Retina (tissue), 1 donor: ENCODE measurements around the gene UNC45A.
"Not testable (repeated sequence)": the region's sequence is repeated elsewhere in the genome, so short reads cannot be mapped to it uniquely, and the experiment has no call there.

Experiments used
- DNase-seq: peaks from one replicate; pipeline ENCODE4 v3.0.0-alpha.2; 2016

UNC45A gene, protein sequence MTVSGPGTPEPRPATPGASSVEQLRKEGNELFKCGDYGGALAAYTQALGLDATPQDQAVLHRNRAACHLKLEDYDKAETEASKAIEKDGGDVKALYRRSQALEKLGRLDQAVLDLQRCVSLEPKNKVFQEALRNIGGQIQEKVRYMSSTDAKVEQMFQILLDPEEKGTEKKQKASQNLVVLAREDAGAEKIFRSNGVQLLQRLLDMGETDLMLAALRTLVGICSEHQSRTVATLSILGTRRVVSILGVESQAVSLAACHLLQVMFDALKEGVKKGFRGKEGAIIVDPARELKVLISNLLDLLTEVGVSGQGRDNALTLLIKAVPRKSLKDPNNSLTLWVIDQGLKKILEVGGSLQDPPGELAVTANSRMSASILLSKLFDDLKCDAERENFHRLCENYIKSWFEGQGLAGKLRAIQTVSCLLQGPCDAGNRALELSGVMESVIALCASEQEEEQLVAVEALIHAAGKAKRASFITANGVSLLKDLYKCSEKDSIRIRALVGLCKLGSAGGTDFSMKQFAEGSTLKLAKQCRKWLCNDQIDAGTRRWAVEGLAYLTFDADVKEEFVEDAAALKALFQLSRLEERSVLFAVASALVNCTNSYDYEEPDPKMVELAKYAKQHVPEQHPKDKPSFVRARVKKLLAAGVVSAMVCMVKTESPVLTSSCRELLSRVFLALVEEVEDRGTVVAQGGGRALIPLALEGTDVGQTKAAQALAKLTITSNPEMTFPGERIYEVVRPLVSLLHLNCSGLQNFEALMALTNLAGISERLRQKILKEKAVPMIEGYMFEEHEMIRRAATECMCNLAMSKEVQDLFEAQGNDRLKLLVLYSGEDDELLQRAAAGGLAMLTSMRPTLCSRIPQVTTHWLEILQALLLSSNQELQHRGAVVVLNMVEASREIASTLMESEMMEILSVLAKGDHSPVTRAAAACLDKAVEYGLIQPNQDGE

DNA sequence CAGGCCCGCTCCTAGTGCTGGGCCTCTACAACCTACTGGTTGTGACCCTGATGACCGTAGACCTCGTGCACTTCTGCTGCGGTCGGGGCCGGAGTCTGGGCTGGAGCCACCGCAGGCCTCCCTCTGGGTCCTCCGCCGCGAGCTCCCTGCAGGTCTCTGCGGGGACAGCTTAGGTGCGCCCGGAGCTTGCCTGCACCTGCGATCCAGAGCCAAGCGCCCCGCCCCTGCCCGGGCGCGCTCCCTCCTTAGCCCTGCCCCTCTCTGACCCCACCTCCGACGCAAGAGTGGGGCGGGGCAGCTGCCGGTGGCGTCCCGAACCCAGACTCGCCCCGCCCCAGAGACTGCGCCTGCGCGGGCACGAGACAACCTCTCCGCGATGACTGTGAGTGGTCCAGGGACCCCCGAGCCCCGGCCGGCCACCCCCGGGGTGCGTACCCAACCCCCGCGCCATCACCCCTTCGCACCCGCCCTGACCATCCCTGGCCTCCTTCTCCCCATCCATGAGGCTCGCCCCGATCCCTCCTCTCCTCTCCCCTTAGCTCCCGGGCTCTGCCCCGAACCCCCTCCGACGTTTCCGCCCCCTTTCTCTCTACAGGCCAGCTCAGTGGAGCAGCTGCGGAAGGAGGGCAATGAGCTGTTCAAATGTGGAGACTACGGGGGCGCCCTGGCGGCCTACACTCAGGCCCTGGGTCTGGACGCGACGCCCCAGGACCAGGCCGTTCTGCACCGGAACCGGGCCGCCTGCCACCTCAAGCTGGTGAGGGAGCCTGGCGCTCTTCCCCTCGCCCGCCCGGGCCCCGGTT lies at the start of gene UNC45A:
UNC45A (plus strand) TSS at position 337 of the 803 bp plus-strand sequence; CDS start at position 377, 40 bp downstream.
- DNase-seq = peak; percentile 90

DNA sequence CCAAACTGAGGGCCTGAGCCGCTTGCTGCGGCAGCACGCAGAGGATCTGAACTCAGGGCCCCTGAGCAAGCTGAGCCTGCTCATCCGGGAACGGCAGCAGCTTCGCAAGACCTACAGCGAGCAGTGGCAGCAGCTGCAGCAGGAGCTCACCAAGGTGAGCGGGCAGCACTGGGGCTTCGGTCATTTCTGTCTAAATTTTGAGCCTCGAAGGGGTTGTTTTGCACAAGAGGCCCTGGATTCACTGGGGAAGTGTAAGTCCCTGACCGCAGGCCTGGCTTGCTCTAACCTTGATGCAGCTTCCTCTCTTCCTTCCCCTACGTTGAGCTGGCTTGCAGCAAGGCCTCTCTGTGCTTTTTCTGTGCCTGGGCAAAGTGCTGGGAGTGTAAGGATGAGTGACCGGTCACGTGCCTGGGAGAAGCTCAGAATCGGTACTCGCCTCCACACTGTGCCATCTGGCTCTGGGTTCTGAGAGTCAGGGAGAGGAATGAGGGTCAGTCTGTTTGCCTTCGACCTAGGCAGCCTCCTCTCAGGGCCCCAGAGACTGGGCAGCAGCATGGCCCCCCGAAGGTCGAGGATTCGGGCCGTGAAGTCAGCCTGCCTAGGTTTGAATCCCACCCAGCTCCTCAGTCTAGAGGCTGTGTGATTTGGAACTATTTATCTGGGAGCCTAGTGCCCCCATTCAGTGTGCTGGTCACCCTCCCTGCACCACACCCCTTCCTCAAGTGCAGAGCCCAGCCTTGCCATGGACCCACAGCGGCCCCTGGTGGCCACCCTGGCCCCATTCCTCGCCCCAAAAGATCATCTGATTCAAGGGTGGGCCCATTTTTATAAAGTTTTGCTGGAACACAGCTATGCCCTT lies 49.4 kb upstream of the UNC45A start:
- DNase-seq = peak; percentile 88

DNA sequence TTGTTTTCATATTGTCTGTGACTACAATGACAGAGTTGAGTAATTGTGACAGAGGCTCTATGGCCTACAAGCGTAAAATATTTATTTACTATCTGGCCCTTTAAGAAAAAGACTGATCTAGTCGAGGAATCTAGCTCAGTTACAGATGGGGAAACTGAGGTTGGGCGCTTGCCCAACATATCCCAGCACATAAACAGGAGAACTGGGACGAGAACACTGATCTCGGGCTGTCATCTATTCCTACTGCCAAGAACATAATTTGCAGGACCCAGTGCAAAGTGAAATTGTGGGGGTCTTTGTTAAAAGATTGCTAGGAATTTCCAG lies 48.8 kb upstream of the UNC45A start:
- DNase-seq = no peak

- DNase-seq = no peak
These were observed 48.0 kb upstream of the UNC45A start for GRCh38 chr15:90887037-90887481.

DNA sequence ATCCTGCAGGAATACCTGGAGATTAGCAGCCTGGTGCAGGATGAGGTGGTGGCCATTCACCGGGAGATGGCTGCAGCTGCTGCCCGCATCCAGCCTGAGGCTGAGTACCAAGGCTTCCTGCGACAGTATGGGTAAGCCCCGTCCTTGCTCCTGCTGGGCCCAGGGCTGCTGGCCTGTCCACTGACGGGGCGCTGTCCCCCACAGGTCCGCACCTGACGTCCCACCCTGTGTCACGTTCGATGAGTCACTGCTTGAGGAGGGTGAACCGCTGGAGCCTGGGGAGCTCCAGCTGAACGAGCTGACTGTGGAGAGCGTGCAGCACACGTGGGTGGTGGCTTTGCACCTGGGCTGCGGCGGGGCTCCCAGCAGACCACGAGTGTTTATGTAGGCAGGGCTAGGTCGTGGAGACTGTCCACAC lies 45.8 kb upstream of the UNC45A start:
- DNase-seq = no peak

GRCh38 chr15:90889736-90890456 lies 45.2 kb upstream of the UNC45A start:
- no peak for DNase-seq

GRCh38 chr15:90890839-90891238 lies 44.2 kb upstream of the UNC45A start:
- DNase-seq = no peak

- no peak for DNase-seq
These were observed 43.6 kb upstream of the UNC45A start for GRCh38 chr15:90891346-90891949.

DNA sequence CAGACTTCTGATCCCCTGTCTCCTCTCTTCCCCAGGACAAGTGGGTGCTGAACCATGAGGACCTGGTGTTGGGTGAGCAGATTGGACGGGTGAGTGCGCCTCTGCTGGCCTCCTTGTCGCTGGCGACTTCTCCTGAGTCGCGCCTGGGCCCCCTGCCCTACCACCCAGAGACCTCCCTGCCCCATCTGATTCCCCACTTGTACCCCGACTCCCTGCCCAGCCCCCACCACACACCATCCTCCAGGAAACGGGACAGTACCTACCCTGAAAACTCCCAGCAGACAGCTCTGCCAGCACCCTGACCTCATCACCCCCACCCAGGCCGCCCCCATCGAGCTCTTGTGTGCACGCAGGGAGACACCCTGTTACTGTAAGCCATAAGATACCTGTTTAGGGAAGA lies 43.1 kb upstream of the UNC45A start:
- DNase-seq = no peak

DNA sequence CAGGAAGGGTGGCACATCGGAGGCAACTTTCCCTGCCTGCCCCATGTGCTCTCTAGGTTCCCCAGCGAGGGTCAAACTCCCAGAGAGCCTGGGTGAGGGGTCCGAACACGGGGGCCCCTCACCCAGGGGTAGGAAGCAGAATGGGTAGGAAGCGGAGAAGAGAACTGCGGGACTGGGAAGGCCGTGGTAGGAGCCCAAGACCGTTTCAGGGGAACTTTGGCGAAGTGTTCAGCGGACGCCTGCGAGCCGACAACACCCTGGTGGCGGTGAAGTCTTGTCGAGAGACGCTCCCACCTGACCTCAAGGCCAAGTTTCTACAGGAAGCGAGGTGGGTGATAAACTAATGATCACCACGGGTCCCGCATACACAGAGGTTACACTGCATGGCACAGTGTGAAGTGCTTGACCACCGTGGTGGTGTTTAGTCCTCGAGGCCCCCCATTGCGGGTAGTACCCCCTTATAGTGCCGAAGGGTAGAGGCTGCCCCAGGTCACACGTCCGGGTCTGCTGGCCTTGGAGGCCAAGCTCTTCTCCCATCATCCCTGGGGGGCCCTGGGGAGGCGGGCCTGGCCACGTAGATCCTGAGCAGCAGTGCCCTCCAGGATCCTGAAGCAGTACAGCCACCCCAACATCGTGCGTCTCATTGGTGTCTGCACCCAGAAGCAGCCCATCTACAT lies 42.4 kb upstream of the UNC45A start:
- no peak for DNase-seq

DNA sequence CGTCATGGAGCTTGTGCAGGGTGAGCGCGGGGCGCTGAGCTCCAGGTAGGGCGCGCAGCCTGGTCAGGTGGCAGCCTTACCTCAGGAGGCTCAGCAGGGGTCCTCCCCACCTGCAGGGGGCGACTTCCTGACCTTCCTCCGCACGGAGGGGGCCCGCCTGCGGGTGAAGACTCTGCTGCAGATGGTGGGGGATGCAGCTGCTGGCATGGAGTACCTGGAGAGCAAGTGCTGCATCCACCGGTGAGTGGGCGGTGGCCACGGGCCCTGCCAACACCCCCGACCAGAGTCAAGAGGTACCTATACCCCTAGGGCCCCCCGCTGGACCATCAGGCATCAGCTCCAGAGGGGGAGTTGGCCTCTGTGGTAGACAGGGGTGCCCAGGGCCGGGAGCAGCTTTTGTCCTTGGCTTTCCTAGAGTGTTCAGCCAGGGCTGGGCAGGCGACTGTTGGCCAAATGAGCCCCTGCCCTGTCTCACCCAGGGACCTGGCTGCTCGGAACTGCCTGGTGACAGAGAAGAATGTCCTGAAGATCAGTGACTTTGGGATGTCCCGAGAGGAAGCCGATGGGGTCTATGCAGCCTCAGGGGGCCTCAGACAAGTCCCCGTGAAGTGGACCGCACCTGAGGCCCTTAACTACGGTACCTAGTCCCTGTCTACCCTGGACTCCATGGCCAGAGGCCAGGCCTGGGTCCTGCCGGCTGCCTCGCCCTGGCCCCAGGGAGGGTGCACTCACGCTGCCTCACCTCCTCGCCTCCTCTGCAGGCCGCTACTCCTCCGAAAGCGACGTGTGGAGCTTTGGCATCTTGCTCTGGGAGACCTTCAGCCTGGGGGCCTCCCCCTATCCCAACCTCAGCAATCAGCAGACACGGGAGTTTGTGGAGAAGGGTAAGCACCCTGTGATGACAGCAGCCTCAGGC lies 41.7 kb upstream of the UNC45A start:
- no peak for DNase-seq

DNA sequence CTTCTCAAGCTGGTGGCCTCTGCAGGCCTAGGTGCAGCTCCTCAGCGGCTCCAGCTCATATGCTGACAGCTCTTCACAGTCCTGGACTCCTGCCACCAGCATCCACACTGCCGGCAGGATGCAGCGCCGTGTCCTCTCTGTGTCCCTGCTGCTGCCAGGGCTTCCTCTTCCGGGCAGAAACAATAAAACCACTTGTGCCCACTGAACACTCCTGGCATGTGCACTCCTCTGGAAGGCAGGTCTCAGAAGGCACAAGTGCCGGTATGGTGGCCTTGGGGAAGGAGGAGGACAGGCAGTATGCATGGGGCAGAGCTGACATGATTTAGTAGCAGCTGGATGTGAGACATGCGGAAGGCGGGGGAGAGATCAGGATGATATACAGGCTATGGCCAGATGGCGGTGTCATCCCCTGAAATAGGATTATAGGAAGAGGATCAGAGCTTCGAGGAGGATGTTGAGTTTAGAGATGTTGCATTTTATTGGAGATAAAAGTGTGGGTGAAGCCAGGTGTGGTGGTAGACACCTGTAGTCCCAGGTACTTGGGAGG lies 39.4 kb upstream of the UNC45A start:
- DNase-seq = no peak

DNA sequence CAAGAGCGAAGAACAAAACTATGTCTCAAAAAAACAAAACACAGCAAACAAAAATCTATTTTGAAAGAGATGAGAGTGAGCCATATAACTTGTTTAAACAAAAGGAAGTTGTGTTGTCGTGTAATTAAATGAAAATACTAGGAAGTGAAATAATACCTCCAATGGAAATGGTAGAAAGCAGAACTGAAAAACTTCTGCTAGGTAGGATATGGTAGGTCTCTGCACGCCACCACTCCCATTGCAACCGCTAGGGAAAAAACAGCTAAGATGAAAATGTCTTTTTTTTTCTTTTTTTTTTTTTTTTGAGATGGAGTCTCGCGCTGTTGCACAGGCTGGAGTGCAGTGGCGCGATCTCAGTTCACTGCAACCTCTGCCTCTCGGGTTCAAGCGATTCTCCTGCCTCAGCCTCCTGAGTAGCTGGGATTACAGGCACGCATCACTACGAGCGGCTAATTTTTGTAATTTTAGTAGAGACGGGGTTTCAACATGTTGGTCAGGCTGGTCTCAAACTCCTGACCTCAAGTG lies 37.9 kb upstream of the UNC45A start:
- not testable (repeated sequence) for DNase-seq

GRCh38 chr15:90901175-90902039 lies 33.7 kb upstream of the UNC45A start:
- DNase-seq = no peak

- DNase-seq = peak; percentile 93
These were observed 32.8 kb upstream of the UNC45A start for GRCh38 chr15:90902040-90902839.
